MCF 10A (cell line): Measurements from ENCODE around the gene ZPBP. TPM values are rescaled to one million over a fixed set of nuclear protein-coding genes. Genes with fewer than 3 reads are reported as not detected.

Experiments
- BruUV-seq: library from RNA; stranded (reverse); fragments of 400-500 nt; replicated peaks from 2 replicates; lab custom pipeline; 2021; lab: Mats Ljungman, UMichigan
- CTCF ChIA-PET: fragments of 300-600 bp; sonication (Branson Sonifier 250); formaldehyde crosslinking; extraction: SDS; loops from one replicate; lab custom pipeline; 2021; ENCODE audit warnings: antibody characterized with exemption, inconsistent platforms; lab: Yijun Ruan, JAX
- POLR2A ChIA-PET: fragments of 300-600, 350-650 bp; sonication (Branson Sonifier 250); formaldehyde crosslinking; extraction: SDS; loops from one replicate; lab custom pipeline; 2020; ENCODE audit warnings: antibody characterized with exemption, inconsistent platforms; lab: Yijun Ruan, JAX
- DNase-seq: peaks from one replicate; pipeline ENCODE4 v3.0.0-alpha.2; 2018; ENCODE audit not compliant: unreplicated experiment
- H3K27ac Mint-ChIP-seq: one replicate; pipeline ENCODE4 v1.8.0; 2022; ENCODE audit warnings: mild to moderate bottlenecking, low read depth, mixed read lengths; ENCODE audit not compliant: unreplicated experiment
- H3K27me3 Mint-ChIP-seq: one replicate; pipeline ENCODE4 v1.8.0; 2022; ENCODE audit warnings: mixed read lengths; ENCODE audit not compliant: insufficient read depth, unreplicated experiment
- H3K36me3 Mint-ChIP-seq: one replicate; pipeline ENCODE4 v1.8.0; 2022; ENCODE audit warnings: mild to moderate bottlenecking, moderate library complexity, mixed read lengths; ENCODE audit not compliant: insufficient read depth, unreplicated experiment
- H3K4me1 Mint-ChIP-seq: one replicate; pipeline ENCODE4 v1.8.0; 2022; ENCODE audit warnings: mixed read lengths; ENCODE audit not compliant: insufficient read depth, unreplicated experiment
- H3K4me3 Mint-ChIP-seq: one replicate; pipeline ENCODE4 v1.8.0; 2022; ENCODE audit warnings: mild to moderate bottlenecking, moderate library complexity, mixed read lengths; ENCODE audit not compliant: unreplicated experiment
- H3K9me3 Mint-ChIP-seq: one replicate; pipeline ENCODE4 v1.8.0; 2022; ENCODE audit warnings: mixed read lengths; ENCODE audit not compliant: unreplicated experiment
- intact Hi-C: fragments of 100-400 bp; cut with micrococcal nuclease; formaldehyde crosslinking; loops from 2 replicates; pipeline ENCODE4 v1.14.1; 2022
- total RNA-seq: library from RNA; stranded (reverse); gene quantifications from 2 replicates; pipeline ENCODE4 v1.2.3, GENCODE V29; 2022
- TF ChIP-seq, protein P1 (sequence below): fragments of 200-600 bp; IDR thresholded peaks from one replicate; pipeline ENCODE4 v1.8.0; 2022; ENCODE audit warnings: antibody characterized with exemption, mild to moderate bottlenecking; ENCODE audit not compliant: unreplicated experiment

The ZPBP gene
- total RNA-seq, 1 experiment from 2014 or later = not detected

DNA sequence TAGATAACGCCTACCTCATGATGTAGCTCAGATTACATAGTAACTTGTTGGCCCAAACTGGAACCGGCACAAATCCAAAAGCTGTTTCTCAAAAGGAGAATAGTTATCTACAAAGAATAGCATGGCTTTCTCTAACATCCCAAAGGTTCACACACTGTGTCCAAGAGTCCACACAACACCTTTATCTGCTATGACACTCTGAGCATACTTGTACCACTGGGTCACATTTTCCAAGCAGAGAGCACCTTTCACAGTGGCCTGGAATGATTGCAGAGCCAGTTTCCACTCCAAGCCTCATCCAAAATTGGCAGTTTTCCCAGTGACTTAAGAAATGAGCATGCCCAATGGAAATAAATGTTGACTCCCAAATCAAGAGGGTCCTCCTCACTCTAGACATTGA lies 164.3 kb downstream of the ZPBP start:
- Mint-ChIP-seq H3K27me3 (peaks cover 2% of the 10 kb centered on the region), H3K4me3 (no peak overlapping the region), H3K4me1 (no peaks in the 10 kb centered on the region), H3K9me3 (peaks cover 6% of the 10 kb centered on the region), H3K27ac (no peak overlapping the region), H3K36me3 (no peaks in the 10 kb centered on the region)
- TF ChIP-seq, protein P1, sequence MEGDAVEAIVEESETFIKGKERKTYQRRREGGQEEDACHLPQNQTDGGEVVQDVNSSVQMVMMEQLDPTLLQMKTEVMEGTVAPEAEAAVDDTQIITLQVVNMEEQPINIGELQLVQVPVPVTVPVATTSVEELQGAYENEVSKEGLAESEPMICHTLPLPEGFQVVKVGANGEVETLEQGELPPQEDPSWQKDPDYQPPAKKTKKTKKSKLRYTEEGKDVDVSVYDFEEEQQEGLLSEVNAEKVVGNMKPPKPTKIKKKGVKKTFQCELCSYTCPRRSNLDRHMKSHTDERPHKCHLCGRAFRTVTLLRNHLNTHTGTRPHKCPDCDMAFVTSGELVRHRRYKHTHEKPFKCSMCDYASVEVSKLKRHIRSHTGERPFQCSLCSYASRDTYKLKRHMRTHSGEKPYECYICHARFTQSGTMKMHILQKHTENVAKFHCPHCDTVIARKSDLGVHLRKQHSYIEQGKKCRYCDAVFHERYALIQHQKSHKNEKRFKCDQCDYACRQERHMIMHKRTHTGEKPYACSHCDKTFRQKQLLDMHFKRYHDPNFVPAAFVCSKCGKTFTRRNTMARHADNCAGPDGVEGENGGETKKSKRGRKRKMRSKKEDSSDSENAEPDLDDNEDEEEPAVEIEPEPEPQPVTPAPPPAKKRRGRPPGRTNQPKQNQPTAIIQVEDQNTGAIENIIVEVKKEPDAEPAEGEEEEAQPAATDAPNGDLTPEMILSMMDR = no peak
- no TSS peak for BruUV-seq
- ChIA-PET POLR2A (no interaction called here), CTCF (no interaction called here)
- no peak for DNase-seq
- intact Hi-C loops = no loop called here

DNA sequence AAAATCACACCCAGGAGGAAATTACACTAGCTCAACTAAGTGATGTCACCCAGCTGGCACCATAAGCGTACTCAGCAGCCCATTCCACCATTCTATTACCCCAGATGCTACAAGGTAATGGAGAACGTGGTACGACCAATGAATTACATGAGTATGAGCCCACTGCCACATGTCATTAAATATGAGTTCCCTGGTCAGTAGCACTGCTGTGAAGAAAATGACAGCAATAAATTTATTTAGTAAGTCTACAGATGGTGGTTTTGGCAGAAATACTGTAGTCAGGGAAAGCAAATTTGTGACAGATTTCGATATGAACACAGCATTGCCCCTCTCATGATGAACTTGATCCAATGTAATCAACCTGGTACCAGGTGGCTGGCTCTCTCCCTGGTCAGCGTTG lies 165.4 kb downstream of the ZPBP start:
- peaks cover 14% of the 10 kb centered on the region for H3K27me3 Mint-ChIP-seq
- H3K4me3 Mint-ChIP-seq = no peak overlapping the region
- CTCF ChIA-PET = no interaction called here
- POLR2A ChIA-PET = no interaction called here
- TF ChIP-seq, protein P1 = no peak
- no peak overlapping the region for H3K27ac Mint-ChIP-seq
- no peaks in the 10 kb centered on the region for H3K36me3 Mint-ChIP-seq
- no TSS peak for BruUV-seq
- intact Hi-C loops = no loop called here
- no peak for DNase-seq
- H3K9me3 Mint-ChIP-seq = peaks cover 6% of the 10 kb centered on the region
- no peaks in the 10 kb centered on the region for H3K4me1 Mint-ChIP-seq

DNA sequence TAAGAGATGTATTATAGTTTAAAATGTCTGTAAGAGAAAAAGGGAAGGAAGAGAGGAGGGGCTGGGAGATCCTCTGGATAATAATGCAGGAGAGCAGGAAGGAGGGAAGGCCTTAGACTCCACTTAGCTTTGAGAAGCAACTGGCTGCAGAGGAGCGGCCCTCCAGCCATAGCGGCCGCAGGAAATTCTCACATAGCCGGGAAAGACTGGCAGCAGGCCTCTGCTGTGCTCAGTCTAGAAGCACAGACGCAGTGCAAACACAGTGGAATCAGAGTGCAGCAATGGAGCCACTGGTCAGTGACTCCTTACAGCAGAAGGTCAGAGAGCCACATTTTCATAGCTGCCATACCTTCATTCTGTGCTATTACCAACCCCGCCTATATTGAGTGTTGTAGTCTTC lies 166.3 kb downstream of the ZPBP start:
- TF ChIP-seq, protein P1 = no peak
- DNase-seq = no peak
- ChIA-PET CTCF (interaction anchor here (0.6 kb wide), 1 partner anchor 1501 kb away, joined by 3 read pairs; no protein-coding TSS in a partner anchor), POLR2A (no interaction called here)
- no peak overlapping the region for H3K27ac Mint-ChIP-seq
- peaks cover 6% of the 10 kb centered on the region for H3K9me3 Mint-ChIP-seq
- H3K4me3 Mint-ChIP-seq = no peak overlapping the region
- H3K4me1 Mint-ChIP-seq = no peaks in the 10 kb centered on the region
- H3K27me3 Mint-ChIP-seq = peaks cover 20% of the 10 kb centered on the region
- no TSS peak for BruUV-seq
- no peaks in the 10 kb centered on the region for H3K36me3 Mint-ChIP-seq
- intact Hi-C loops = no loop called here

DNA sequence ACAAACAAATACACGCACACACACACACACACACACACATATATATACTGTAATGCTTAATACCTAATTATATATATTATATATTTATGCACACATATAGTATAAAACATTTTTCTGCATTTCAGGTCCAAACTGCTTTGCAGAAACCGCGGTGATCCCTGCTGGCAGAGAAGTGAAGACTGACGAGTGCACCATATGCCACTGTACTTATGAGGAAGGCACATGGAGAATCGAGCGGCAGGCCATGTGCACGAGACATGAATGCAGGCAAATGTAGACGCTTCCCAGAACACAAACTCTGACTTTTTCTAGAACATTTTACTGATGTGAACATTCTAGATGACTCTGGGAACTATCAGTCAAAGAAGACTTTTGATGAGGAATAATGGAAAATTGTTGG lies 181.1 kb downstream of the ZPBP start:
- Mint-ChIP-seq H3K4me3 (no peak overlapping the region), H3K27ac (no peak overlapping the region), H3K36me3 (no peaks in the 10 kb centered on the region), H3K4me1 (no peaks in the 10 kb centered on the region), H3K9me3 (no peaks in the 10 kb centered on the region), H3K27me3 (peaks cover 36% of the 10 kb centered on the region)
- intact Hi-C loops = no loop called here
- TF ChIP-seq, protein P1 = no peak
- ChIA-PET CTCF (no interaction called here), POLR2A (no interaction called here)
- DNase-seq = no peak
- no TSS peak for BruUV-seq
